ELF-1 (cell line): ENCODE measurements around the gene DBET.
"Not testable (repeated sequence)": the region's sequence is repeated elsewhere in the genome, so short reads cannot be mapped to it uniquely, and the experiment has no call there.

ENCODE experiments used
- DNase-seq: peaks from one replicate; pipeline ENCODE4 v3.0.0-alpha.2; 2016; ENCODE audit warnings: low read depth, low spot score

Gene DBET

DNA sequence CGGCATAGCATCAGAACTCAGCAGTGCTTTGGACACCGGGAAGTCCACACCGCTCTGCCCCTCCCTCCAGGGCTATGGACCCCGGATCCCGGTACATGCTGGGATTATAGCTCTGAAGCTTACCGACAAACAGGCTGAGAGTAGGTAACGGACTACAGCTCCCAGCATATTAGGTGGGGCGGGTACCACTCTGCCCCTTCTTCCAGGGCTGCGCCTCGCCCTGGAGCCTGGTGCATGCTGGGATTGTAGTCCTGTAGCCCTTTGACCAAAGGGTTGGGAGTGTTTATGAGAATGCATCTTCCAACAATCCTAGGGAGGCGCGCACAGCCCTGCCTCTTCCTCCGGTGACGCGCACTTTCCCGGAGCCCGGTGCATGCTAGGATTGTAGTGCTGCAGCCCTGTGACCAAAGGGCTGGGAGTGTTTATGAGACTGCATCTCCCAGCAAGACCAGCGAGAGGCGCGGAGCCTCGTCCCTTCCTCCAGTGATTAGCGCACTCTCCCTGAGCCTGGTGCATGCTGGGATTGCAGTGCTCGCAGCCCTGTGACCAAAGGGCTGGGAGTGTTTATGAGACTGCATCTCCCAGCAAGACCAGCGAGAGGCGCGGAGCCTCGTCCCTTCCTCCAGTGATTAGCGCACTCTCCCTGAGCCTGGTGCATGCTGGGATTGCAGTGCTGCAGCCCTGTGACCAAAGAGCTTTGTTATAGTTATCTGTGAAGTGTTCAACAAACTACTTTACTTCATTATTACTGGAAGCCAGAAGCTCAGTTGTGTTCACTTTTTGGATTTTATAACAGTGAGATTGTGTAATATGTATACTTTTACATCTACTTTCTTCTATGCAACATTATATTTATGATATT lies 14.7 kb upstream of the DBET start:
- DNase-seq: not testable (repeated sequence)

GRCh38 chr4:190058997-190059396 lies 5.3 kb upstream of the DBET start:
- not testable (repeated sequence) for DNase-seq

GRCh38 chr4:190064805-190065204 lies 503 bp downstream of the DBET start:
- DNase-seq: not testable (repeated sequence)

DNA sequence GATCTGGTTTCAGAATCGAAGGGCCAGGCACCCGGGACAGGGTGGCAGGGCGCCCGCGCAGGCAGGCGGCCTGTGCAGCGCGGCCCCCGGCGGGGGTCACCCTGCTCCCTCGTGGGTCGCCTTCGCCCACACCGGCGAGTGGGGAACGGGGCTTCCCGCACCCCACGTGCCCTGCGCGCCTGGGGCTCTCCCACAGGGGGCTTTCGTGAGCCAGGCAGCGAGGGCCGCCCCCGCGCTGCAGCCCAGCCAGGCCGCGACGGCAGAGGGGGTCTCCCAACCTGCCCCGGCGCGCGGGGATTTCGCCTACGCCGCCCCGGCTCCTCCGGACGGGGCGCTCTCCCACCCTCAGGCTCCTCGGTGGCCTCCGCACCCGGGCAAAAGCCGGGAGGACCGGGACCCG lies 4.0 kb downstream of the DBET start:
- not testable (repeated sequence) for DNase-seq

DNA sequence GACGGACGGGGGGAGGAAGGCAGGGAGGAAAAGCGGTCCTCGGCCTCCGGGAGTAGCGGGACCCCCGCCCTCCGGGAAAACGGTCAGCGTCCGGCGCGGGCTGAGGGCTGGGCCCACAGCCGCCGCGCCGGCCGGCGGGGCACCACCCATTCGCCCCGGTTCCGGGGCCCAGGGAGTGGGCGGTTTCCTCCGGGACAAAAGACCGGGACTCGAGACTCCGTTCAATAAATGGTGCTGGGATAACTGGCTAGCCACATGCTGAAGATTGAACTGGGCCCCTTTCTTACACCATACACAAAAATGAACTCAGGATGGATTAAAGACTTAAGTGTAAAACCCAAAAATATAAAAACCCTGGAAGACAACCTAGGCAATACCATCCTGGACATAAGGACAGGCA lies 28.8 kb downstream of the DBET start:
- DNase-seq: not testable (repeated sequence)

DNA sequence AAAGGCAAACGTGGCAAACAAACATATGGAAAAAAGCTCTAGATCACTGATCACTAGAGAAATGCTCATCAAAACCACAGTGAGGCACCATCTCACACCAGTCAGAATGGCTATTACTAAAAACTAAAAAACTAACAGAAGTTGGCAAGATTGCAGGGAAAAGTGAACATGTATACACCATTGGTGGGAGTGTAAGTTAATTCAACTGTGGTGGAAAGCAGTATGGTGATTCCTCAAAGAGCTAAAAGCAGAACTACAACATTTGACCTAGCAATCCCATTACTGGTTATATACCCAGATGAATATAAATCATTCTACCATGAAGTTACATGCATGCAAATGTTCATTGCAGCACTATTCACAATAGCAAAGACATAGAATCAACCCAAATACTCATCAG lies 29.7 kb downstream of the DBET start:
- DNase-seq: not testable (repeated sequence)

- not testable (repeated sequence) for DNase-seq
Measured at GRCh38 chr4:190095335-190095734, 31.0 kb downstream of the DBET start.

DNA sequence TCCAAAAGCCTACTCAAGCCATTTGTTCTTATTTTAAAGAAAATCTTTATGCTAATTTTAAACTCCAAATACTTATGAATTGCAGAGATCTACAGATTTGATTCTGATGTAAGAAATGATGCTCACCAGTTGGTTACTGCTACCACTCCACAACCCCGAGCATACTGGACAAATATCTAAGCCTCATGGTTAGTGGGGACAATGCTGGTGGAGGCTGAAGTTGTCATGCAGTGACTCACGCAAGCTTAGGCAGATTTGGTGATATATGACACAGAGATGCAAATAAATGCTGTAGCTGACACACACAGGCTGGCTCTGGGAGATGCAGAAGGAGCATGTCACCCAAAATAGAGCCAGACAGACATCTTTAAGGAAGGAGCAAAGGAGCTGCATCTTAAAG lies 35.3 kb downstream of the DBET start:
- not testable (repeated sequence) for DNase-seq

DNA sequence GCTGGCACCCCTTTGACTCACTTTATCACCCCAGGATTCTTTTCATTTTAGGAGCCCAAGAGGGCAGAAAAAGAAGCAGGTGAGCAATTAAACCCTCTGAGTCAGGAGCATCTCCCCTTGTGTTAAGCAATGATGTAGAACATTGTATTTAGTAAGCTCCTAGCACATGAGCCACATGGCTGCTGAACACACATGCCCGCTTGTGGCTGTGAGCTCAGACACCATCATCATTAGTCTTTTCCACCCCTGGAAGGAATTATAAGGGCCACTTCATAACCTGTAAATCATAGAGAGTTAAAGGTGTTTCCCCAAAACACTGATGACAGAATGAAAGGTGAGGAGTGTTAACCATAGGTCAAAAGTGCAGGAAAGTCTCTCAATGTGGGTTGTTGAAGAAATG lies 37.2 kb downstream of the DBET start:
- not testable (repeated sequence) for DNase-seq

DNA sequence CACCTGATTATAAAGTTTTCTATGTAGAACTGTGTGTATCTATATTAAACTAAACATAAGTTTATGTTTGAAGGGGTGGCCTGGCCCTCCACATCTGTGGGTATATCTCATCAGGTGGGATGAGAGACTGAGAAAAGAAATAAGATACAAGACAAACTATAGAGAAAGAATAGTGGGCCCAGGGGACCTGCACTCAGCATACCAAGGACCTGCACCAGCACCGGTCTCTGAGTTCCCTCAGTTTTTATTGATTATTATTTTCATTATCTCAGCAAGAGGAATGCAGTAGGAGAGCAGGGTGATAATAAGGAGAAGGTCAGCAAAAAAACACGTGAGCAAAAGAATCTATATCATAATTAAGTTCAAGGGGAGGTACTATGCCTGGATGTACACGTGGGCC lies 41.9 kb downstream of the DBET start:
- not testable (repeated sequence) for DNase-seq

- DNase-seq: not testable (repeated sequence)
Measured at GRCh38 chr4:190106611-190107480, 42.5 kb downstream of the DBET start.

- DNase-seq: not testable (repeated sequence)
Measured at GRCh38 chr4:190107766-190108485, 43.6 kb downstream of the DBET start.

DNA sequence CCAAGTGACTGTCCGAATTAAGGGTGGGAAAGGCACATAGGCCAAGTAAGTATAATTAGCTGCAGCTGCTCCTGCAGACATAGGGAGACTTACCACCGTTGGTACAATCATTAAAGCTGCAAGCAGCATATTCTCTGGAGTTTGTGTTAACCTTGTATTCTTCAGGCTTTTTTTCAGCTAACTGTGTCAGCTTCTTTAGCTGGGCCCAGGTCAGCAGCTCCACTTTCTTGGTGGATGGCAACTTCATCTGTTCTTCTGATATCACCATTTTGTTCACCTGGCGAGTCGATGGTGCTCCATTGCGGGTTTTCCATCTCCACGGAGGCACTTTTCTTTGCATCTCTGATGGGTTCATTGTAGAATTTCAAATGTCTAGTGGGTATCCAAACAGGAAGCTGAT lies 44.5 kb downstream of the DBET start:
- DNase-seq: not testable (repeated sequence)

DNA sequence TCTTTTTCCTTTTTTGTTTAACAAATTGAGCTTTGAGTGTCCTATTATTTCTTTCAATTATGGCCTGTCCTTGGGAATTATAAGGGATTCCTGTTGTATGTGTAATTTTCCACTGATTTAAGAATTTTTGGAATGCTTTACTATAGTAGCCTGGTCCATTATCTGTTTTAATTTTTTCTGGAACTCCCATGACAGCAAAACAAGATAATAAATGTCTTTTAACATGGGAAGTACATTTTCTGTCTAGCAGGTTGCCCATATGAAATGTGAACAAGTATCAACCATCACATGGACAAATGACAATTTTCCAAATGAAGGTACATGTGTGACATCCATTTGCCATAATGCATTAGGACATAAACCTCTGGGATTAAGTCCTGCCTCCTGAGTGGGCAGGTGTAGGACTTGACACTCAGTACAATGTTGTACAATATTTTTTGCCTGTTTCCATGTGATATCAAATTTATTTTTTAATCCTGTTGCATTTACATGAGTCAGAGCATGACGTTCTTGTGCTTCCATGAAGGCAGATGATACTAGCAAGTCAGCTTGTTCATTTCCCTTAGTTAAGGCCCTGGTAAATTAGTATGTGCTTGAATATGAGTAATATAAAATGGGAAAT lies 45.2 kb downstream of the DBET start:
- DNase-seq: not testable (repeated sequence)

GRCh38 chr4:190110033-190110432 lies 45.7 kb downstream of the DBET start:
- DNase-seq: not testable (repeated sequence)

DNA sequence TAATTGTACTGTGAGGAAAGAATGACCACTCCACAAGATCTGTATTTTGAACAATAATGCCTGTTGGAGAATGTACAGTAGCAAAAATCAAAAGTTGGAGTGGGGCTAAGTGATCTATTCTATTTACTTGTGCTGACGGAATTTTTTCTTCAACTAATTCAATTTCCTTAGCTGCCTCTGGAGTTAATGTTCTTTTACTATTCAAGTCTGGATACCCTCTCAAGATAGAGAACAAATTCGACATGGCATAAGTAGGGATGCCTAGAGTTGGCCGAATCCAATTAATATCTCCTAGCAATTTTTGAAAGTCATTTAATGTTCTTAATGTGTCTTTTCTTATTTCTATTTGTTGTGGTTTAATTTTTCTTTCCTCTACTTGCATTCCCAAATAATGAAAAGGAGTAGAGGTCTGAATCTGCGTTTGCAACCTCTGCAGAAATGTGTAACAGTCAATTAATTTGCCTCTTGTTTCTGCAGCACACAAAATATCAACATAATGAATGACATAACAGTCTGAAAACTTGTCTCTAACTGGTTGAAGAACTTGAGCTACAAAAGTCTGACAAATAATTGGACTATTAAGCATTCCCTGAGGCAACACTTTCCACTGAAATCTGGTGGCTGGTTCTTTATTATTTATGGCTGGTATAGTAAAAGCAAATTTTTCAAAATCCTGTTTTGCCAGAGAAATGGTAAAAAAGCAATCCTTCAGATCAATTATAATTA lies 46.4 kb downstream of the DBET start:
- DNase-seq: not testable (repeated sequence)

DNA sequence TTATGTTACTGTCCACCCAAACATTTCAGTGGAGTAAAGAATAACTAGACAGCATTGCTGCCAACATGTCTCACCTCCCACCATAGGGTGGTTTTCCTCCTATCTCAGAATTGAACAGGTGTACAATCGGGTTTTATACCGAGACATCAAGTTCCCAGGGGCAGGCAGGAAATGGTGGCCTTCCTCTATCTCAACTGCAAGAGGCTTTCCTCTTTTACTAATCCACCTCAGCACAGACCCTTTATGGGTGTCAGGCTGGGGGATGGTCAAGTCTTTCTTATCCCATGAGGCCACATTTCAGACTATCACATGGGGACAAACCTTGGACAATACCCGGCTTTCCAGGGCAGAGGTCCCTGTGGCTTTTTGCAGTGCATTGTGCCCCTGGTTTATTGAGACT lies 48.6 kb downstream of the DBET start:
- not testable (repeated sequence) for DNase-seq

DNA sequence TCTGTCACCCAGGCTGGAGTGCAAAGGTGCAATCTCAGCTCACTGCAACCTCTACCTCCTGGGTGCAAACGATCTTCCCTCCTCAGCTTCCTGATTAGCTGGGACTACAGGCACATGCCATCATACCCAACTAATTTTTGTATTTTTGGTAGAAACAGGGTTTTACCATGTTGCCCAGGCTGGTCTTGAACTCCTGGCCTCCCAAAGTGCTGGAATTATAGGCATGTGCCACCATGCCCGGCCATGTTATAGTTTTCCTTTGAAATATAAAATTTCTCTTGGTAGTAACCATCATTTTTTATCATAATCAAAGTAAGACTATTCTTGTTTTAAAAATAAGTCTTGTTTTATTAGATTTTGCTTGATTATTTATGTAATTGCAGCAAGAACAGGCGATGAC lies 50.7 kb downstream of the DBET start:
- DNase-seq: not testable (repeated sequence)
